DMS 273 treated with DMSO at 0.1 percent for 48 hours (cell line): Measurements from ENCODE around the gene NID1.
"Not testable (repeated sequence)": the region's sequence is repeated elsewhere in the genome, so short reads cannot be mapped to it uniquely, and the experiment has no call there.

ENCODE experiments used
- DNase-seq: peaks from one replicate; lab custom pipeline; 2025; lab: John Stamatoyannopoulos, UW

NID1 gene

GRCh38 chr1:235968831-235969230 is 96.1 kb downstream of the NID1 start:
- no peak for DNase-seq

- DNase-seq = not testable (repeated sequence)
Observed at GRCh38 chr1:235966134-235966533, 98.8 kb downstream of the NID1 start.

GRCh38 chr1:235960809-235961208 is 104.1 kb downstream of the NID1 start:
- DNase-seq = no peak

- DNase-seq = no peak
Observed at GRCh38 chr1:235958021-235958420, 106.9 kb downstream of the NID1 start.

- no peak for DNase-seq
Observed at GRCh38 chr1:235955777-235956176, 109.1 kb downstream of the NID1 start.

- no peak for DNase-seq
Observed at GRCh38 chr1:235954306-235955283, 110.3 kb downstream of the NID1 start.

GRCh38 chr1:235953801-235954200 is 111.1 kb downstream of the NID1 start:
- no peak for DNase-seq

GRCh38 chr1:235952950-235953615 is 111.8 kb downstream of the NID1 start:
- DNase-seq = no peak

- DNase-seq = no peak
Observed at GRCh38 chr1:235951661-235952060, 113.2 kb downstream of the NID1 start.

- no peak for DNase-seq
Observed at GRCh38 chr1:235950318-235950717, 114.6 kb downstream of the NID1 start.

GRCh38 chr1:235948774-235949427 is 116.0 kb downstream of the NID1 start:
- DNase-seq = no peak

- DNase-seq = no peak
Observed at GRCh38 chr1:235947989-235948388, 116.9 kb downstream of the NID1 start.

GRCh38 chr1:235946571-235946981 is 118.3 kb downstream of the NID1 start:
- DNase-seq = no peak

- DNase-seq = no peak
Observed at GRCh38 chr1:235945775-235946570, 118.9 kb downstream of the NID1 start.

GRCh38 chr1:235943581-235944114 is 121.2 kb downstream of the NID1 start:
- DNase-seq = no peak

- DNase-seq = no peak
Observed at GRCh38 chr1:235942979-235943575, 121.8 kb downstream of the NID1 start.

GRCh38 chr1:235942625-235942934 is 122.3 kb downstream of the NID1 start:
- DNase-seq = no peak

- DNase-seq = no peak
Observed at GRCh38 chr1:235941876-235942624, 122.8 kb downstream of the NID1 start.

- DNase-seq = no peak
Observed at GRCh38 chr1:235940285-235940684, 124.6 kb downstream of the NID1 start.

GRCh38 chr1:235939480-235939775 is 125.5 kb downstream of the NID1 start:
- no peak for DNase-seq
